Stimulated activated CD4-positive, alpha-beta T cell treated with anti-CD3 and anti-CD28 coated beads, Interleukin-12 subunit alpha, Interleukin-12 subunit beta, amount 100 ng/mL, for 24 hours (primary cell): ENCODE data around the gene SYT6.

Experiments
- DNase-seq, 2 experiments: peaks; one replicate each; pipeline ENCODE4 v3.0.0-alpha.2; 2020; ENCODE audit warnings: low read depth in 2 of 2

Gene SYT6

DNA sequence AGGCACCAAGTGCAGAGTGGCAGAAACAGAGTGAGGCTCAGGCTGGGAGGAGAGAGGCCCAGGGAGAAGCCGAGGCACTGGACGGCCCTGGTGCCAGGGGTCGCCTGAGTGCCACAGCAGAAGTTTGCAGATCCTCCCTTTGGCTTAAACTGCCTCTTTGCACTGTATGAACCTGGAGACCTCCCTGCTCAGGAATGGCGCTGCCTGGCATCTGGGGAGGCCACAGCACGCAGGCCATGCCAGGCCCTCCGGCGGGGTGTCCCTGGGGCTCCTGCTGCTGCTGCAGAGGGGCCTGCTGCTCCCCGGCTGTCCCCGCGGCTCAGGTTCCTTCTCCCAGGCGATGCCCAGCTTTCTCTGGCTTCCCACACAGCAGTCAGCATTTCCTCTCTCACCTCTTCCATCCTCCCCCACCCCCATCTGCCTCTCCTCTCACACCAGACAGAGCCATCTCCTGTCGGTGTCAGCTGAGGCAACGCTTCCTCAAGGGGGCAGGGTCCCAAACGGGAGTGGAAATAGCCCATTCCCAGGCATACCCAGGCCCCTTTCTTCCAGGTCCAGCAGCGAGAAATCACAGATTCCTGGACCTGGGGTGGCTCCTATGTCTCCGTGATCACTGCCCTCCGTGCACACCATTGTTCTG, 35.2 kb downstream of the SYT6 start:
- DNase-seq = no peak

DNA sequence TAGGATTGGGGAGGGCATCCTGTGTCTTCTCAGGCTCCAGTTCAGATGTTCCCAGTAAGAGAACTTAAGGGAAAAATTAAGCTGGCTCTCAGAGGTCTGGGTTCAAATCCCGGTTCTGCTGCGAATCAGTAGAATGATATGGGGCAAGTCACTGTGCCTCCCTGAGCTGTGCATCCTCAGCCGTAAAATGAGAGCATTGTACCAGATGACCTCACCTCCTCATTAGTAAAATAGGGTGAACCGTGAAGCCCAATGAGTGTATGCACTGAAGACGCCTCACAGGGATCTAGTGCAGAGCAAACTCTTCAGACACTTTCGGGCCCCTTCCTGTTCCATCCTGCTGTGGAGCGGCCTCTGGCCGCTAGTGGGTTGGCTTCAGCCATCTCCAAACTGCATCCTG, 36.0 kb downstream of the SYT6 start:
- DNase-seq = no peak

DNA sequence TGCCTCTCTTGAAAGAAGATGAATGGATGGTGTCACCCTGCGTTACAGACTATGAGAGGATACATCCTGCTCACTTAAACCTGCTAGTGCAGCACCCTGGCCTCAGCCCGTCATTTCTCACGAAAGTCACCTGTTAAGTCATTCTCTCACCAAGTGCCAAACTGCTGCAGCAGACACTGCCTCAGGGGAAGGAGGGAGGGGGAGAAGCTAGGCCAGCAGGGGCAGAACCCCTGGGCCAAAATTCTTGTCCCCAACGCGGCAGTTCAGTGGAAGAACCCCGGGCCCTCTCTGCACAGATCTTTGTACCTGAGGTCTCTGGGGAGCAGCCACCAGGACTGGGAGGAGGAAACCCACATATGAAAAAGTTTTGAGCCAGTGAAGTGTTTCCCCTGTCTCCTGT, 37.6 kb downstream of the SYT6 start:
- DNase-seq = no peak

DNA sequence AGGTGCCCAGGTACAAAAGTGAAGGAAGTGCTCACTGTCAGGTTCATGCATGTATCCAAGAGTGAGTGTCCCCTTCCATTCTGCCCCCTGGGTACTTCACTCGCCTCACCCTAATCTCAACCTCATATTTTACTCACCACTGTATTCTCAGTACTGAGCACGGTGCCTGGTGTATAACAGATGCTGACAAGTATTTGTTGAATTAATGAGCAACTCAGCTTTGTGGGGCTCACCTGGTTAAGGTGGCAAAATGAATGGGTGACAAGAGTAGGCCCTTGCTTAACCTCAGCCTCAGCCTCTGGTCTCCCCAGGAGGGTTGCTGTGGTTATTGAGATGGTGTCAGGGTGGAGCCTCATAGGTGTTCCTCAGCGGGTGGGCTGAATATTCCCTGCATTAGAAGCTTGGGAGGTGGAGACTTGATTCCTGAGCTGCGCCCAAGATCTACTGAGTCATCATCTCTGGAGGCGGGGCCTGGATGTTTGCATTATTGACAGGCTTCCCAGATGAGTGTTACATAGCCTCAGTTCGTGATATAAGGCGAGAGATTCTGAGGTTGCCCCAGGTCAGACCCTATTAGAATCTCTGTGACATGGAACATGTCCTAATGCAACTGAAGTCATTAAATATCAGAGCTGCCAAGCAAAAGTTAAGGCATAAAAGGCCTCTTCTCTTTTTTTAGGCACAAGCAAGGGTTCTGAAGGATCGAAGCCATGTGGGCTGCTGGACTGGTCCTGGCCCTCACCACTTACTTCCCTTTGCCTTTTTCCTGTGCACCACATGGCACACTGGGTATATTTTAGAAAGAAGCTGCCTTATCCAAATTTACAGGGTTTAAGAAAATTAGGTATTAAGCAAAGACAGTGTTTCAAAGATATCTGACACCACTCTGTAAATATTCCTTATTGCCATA, 39.2 kb downstream of the SYT6 start:
- DNase-seq = no peak

DNA sequence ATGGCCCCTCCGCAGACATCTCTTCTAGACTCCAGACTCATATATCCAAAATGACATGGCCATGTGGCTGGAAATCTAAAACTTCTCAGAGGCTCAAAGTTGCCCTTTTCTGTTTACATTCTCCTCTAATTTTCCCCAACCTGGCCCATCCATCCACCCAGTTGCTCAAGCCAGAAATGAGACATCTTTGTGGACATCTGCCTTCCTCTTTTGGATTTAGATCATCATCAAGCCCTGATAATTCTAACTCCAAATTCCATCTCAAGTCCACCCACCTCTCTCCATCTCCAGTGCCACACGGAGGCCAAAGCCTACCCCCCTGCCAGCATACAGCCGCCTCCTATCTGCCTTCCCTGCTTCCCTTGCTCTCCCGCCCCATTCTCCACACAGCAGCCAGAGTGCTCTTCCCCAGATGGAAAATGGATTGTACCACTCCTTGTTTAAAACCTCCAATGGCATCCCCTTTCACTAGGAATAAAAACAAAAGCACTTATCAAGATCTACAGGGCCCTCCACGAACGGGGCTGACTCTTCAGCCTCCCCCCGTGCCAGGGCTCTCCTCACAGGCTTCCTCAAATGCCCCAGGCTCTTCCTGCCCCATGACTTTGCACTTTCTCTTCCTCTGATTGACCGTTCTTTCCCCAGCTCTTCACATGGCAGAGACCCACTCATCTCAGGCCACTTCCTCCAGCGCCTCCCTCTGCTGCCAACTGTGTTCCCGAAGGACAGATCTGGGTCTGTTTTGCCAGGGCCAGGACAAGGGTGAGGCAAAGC, 40.1 kb downstream of the SYT6 start:
- DNase-seq = no peak

DNA sequence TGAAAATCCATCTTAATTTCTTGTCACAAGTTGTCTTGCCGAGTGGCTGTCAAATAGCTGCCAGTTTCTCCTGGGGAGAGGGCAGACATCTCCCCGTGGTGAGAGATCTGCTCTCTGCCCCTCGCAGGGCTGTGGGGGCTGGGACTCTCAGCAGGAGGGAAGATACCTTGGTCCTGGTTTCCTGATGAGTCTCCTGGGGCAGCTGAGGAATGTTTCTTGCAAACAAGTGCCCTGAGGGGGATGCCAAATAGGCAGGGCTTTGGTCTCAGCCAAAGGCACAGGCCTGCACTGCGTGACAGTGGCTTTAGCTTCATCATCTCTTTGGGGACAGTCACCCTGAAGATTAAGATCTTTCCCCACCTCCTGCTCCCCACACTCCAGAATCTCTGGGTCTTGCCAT, 40.9 kb downstream of the SYT6 start:
- DNase-seq = no peak

DNA sequence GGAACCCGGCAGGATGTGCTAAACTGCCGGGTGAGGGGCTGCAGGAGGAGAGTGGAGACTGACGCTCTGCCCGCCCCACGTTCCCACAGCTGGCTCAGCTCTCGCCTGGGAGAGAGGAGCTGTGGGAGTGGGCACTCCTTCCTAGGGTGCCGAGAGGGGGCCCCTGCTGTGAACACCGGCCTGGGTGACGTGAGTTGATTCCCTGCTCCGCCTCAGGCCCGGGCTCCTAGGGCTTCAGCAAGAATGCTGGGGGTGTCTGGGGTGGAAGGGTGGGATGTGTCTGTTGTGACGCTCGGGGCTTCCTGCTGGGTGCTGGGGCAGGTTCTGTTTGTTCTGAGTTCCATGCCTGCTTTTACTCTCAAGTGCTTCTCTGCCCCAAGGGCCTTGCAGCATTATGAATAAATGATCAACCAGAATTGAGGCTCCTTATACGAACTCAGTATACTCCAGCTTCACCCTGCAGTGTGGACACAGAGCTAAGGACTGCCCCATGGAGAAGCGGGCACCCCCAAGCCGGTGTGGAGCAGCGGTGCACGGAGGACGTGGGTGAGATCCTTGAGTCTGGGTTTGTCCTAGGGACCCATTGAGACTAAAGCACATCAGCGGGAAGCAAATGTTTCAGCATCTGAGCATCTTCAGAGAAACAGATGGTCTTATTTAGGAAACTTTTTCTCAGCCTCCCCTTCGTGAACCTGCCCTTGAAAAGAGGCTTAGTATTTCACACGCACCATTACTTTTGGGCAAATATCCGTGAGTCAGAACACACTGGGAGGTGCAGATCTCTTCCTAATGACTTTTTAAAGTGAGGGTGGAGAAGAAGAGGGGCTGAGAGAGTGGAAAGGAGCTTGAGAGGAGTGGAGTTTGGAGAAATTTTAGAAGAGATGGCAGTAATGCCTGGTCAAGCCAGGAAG, 41.7 kb downstream of the SYT6 start:
- no peak for DNase-seq

DNA sequence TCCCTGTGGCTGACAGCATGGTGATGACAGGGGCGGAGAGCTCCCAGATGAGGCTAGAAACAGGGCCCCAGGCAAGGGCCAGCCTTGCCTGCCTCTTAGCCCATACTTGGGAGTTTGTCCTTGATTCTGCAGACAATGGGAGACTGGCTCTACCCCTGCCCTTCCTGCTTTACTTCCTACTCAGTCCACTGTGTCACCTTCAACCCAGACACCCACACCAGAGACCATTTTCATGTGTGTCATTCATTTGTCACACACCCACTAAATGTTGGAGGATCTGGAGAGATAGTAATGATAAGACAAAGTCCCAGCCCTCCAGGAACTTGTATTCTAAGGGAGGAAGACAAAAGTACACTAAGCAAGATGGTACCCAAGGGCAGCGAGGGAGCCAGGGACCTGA, 43.7 kb downstream of the SYT6 start:
- no peak for DNase-seq

DNA sequence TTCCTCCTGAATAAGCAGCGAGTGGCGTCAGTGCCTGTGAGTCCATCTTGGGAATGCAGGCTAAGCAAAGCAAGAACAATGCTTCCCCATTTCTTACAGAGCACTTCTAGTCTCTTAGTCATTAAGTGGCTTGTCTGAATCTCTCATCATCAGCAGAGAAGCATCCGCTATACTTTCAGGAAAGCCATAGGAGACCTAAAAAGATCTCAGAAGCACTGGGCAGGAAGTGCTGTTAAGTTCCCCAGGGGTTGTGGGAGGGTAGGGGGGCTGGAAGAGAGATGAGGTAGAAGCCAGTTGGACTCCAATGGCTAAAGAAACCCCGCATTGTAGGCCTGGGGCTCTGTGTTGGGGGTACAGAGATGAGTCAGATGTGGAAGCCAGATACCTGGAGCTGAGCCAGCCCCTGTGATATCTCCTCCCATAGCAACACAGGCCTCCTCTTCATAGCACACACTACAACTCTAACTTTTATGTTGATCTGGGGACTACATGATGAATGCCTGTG, 44.9 kb downstream of the SYT6 start:
- DNase-seq = no peak

DNA sequence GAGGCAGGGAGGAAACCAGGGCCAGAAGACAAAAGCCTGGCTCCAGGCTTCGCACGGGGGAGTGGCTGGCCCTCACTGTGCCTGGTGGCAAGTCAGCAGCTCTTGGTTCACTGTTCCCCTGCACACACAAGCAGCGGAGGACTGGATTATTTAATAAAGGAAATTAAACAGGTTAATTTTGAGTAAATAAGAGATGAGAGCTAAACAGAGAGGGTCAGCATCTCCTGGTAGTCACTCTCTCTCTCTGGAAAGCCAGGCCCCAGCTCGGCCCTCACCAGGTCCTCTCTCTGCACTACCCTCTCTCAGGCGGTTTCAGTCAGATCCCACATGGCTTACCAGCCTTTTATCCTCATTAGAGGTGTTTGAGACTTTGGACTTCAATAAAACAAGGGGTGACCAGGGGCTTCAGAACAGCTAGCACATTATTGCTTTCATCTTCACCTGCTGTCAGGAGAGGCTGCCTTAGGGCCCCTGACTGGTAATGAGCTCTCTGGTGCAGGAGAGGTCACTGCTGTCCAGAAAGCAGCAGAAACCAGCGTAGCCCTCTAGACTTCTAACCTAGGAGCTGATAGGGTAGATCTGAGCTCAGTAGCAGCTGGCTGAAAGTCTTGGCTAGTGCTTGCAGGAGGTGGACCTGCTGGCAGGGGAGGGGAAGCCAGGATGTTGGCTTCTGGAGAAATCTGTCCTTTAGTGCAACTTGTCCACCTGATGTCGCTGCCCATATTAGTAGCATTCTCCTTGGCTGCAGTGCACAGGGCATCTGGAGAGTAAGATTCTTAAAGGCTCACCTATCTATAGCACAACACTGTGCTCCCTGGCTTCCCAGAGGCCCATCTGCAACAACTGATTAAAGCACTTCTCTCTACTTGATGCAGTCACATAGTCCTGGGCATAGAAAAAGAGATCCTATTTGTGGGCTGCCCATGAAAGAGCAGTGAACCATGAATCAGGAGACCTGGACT, 45.9 kb downstream of the SYT6 start:
- DNase-seq = no peak

DNA sequence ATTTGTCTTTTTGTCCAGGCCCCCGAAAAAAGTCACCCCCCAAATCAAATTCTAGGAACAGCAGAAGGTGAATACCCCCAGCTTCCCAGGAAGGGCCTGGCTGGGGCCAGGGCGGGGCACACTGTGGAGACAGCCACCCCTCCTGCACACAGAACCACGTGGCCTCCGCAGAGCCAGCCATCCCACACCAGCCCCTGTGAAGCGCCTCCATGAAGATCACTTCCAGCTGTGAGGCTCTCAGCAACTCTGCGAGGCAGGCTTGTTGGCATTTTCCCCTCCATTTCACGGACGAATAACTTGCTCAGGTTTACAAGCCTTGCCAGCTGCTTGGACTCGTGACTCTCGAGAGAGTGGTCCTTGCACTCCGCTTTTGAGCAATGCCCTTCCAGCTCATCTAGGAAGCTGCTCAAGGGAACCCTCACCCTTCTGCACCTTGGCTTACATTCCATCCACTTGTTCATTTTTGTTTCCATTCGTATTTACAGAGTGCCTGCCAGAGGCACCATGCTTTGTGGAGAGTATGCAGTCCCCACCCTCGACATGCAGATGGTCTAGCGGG, 48.2 kb downstream of the SYT6 start:
- DNase-seq = no peak

DNA sequence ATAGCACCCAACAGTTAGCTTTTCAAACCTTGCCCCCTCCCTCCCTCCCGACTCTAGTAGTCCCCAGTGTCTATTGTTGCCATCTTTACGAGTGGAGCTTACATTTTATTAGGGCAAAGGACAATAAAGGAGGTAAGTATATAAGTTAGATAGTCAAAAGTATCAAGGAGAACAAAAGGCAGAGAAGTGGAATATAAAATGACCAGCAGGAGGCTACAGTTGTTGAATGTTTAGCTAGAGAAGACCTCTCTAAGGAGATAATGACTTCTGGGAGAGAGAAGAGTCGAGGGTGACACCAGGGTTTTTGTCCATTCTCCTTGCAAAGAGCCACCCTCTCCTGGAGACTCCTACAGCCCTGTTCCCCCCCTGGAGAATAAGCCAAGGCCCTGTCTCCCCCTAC, 48.7 kb downstream of the SYT6 start:
- DNase-seq = no peak

DNA sequence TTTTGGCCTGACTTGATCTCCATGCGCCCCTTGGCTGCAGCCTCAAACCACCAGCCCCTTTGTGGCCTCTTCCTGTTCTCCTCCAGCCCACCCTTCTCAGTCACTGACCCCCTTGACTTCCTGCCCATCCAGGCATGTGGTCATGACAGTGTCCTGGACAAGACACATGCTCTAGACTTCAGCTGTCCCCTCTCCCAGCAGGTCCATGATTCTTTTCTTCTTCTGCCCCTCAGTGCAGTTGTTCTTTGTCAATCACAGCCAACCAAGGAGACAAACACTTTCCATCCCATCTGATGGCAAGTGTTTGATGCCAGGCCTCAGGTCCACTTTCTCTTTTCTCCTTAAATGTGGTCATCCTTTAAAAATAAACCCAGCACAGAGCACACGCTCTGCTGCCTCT, 49.7 kb downstream of the SYT6 start:
- no peak for DNase-seq

DNA sequence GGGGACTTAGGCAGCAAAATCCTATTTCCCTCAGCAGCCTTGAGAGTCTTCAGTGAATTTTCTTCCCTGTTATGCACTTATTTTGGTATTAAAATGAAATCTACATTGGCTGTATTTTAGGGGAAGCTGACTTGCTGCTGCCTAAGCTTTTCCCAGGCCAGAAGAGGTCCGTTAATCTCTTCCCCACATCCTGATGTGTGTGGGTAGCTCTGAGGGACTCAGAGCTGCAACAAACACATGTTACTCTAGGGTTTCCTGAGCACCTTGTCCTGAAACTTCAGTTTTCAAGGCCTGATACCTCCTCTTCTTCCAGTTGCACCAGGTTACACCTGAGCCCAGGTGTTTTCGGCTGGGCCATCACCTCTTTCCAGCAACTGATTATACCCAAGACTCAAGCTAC, 51.5 kb downstream of the SYT6 start:
- DNase-seq = no peak

DNA sequence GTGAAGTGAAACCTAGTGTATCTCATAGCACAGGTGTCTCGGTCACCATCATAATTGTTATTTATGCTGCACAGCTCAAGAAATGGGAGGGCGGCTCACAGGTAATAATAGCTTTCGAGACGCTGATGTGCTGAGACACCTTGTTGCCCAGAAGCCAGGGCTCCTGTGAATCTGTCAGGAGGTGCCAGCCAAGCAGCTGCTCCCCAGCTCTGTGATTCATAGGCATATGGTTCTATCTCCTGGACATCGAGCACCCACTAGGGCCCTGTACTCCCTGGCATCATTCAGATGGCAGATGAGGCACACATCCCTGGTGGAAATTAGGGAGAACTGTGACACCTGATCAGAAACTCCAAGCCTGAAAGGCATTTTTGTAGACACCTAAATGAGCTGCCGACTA, 53.5 kb downstream of the SYT6 start:
- no peak for DNase-seq

DNA sequence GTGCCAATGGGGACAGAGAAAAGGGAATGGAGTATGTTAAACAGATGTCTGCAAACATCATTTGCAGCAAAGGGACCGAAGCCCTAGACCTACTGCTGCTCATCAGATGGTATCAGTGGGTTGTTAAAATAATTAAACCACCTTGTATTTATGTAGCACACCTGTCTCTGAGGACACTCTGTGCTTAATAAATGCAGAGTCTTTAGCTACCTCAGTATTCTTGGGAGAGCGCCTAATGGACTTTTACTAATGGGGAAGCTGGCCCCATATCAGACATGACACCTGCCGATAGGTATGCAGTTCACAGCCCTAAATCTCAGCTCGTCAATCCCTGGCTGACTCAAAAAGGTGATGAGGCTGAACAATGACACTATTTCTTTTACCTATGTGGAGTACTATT, 54.4 kb downstream of the SYT6 start:
- DNase-seq = no peak

DNA sequence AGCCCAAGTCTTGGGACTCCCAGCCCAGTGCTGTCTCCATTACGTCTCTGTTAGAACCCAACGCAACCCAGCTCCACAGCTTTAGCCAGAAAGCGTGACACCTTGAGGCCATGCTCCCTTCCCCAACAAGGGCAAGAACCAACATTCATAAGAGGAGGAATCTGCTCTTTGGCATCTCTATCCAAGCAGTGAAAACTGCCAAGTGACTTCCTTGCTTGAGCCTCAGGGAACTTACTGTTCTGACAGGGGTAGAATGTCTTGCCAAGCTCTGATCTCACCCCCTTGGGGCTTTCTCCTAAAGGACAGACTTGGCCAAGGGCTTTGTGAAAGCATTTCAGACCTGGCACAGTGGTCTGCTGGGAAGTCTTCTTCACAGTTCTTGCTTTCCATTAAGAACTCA, 56.6 kb downstream of the SYT6 start:
- DNase-seq = no peak

DNA sequence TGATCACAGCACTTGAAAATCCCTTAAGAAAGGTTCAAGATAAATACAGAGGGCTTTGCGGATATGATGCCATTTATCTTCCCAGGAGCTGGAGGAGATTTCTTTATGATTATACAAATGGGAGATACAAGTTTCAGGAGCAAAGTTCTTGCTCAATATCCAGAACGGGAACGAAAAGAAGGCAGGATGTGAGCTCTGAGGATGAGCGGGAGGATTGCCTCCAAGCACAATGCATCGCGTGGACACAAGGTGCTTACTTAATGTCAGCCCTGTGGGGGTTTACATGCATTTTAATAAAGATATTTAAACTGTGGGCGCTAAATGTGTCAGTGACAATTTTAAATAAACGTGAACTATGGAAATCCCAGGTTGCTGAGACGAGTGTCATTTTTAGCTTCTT, 59.0 kb downstream of the SYT6 start:
- no peak for DNase-seq

DNA sequence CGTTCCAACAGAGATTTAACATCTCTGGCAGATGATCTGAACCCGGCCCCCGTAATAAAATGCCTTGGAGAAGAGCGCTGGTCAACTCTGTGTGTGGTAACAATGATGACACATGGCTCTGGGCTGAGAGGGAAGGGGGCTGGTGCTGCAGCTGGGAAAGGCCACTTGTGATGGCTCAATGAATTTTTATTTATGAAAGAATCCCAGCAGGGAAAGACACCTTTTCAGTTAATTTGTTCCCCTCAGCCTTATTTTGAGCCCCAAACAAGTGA, 59.4 kb downstream of the SYT6 start:
- DNase-seq = no peak
